Uterus (tissue), 2 donors: ENCODE measurements around the gene CIRBP.

Experiments
- POLR2A ChIP-seq, 2 donors: fragments of 450-650 bp; IDR thresholded peaks; one replicate each; pipeline ENCODE4 v1.6.1; 2016; ENCODE audit warnings: antibody characterized with exemption in 2 of 2, mild to moderate bottlenecking in 1 of 2, moderate library complexity in 1 of 2
- TF ChIP-seq, protein P1 (sequence below), 4 experiments: fragments of 200-600 bp in 2 of 4; fragments of 450-650 bp in 2 of 4; sonication (generic) in 2 of 4; IDR thresholded peaks; one replicate each; pipeline ENCODE4 v1.5.1; 2016 to 2019; ENCODE audit warnings: antibody characterized with exemption in 4 of 4, mild to moderate bottlenecking in 2 of 4, moderate library complexity in 1 of 4

DNA sequence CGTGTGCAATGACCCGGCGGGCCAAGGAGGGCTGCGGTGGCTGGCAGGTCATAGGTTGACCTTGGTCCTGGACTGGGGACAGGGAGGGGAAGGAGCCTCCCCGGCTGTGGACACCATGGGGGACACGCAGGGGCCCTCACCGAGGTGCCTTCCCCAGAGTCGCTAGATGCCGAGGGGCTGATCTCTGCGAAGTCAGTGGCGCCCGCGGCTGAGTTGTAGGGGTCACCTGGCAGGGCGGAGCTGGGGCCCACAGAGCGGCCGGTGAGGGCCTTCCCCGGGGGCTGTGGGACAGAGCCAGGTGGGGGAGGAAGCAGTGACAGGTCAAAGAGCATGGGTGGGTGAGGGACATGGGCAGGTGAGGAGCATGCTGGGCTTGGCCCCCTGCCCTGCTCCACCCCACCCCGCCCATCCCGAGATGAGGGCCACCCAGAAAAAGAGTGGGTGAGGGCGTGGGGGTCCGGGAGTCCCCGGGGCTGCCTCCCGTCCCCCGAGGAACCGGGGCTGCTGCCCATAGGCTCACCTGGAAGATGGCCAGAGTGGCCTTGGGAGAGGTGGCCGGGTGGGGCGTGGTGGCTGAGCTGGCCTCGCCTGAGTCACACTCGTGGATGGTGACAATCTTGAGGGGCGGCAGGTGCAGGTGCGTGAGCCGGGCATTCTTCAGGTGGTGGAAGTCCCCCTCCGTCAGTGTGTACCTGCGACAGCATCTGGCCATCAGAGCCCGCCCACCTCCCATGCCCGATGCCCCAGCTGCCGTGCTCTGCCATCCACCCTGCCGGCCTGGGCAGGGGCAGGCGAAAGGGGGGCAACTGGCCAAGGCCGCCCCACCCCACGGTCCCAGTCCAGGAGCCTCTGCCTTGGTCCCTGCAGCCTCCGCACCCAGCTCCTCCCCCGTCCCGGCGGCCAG lies 34.8 kb upstream of the CIRBP start:
- no peak for TF ChIP-seq POLR2A (IDR thresholded peaks at IDR 0.05)
- TF ChIP-seq, protein P1, sequence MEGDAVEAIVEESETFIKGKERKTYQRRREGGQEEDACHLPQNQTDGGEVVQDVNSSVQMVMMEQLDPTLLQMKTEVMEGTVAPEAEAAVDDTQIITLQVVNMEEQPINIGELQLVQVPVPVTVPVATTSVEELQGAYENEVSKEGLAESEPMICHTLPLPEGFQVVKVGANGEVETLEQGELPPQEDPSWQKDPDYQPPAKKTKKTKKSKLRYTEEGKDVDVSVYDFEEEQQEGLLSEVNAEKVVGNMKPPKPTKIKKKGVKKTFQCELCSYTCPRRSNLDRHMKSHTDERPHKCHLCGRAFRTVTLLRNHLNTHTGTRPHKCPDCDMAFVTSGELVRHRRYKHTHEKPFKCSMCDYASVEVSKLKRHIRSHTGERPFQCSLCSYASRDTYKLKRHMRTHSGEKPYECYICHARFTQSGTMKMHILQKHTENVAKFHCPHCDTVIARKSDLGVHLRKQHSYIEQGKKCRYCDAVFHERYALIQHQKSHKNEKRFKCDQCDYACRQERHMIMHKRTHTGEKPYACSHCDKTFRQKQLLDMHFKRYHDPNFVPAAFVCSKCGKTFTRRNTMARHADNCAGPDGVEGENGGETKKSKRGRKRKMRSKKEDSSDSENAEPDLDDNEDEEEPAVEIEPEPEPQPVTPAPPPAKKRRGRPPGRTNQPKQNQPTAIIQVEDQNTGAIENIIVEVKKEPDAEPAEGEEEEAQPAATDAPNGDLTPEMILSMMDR (IDR thresholded peaks at IDR 0.05) = no peak
